DND-41 (cell line): ENCODE data around the gene PROM2.

ENCODE experiments used
- ATAC-seq: fragments of 200-7000 bp; cut with Tn5 transposase; 3 replicates; pipeline ENCODE4 v1.9.1; 2021; ENCODE audit warnings: low read depth; ENCODE audit not compliant: insufficient read depth
- DNase-seq: peaks from one replicate; pipeline ENCODE4 v3.0.0-alpha.2; 2020
- H2AFZ ChIP-seq: 2 replicates; pipeline ENCODE4 v1.6.0; 2012; ENCODE audit warnings: low read depth, low read length
- H3K27ac ChIP-seq: 2 replicates; pipeline ENCODE4 v1.5.1; 2012; ENCODE audit warnings: low read length, inconsistent platforms
- H3K27me3 ChIP-seq: fragments of 200-600 bp; sonication (generic); 2 replicates; pipeline ENCODE4 v1.6.0; 2012; ENCODE audit warnings: low read length, mild to moderate bottlenecking, inconsistent platforms; ENCODE audit not compliant: insufficient read depth, poor library complexity
- H3K36me3 ChIP-seq: 2 replicates; pipeline ENCODE4 v1.5.1; 2012; ENCODE audit warnings: low read length, inconsistent platforms; ENCODE audit not compliant: insufficient read depth
- H3K4me1 ChIP-seq: 2 replicates; pipeline ENCODE4 v1.5.1; 2012; ENCODE audit warnings: mild to moderate bottlenecking, low read length; ENCODE audit not compliant: insufficient read depth
- H3K4me2 ChIP-seq: 2 replicates; pipeline ENCODE4 v1.6.0; 2012; ENCODE audit warnings: mild to moderate bottlenecking, moderate library complexity, low read length, inconsistent platforms; ENCODE audit not compliant: insufficient read depth
- H3K4me3 ChIP-seq, 2 experiments: fragments of 200-600 bp in 1 of 2; shearing (Covaris generic) in 1 of 2; 2 replicates each; pipeline ENCODE4 v1.5.1; 2012 to 2016; ENCODE audit warnings: inconsistent platforms in 2 of 2, low read length in 2 of 2, mild to moderate bottlenecking in 2 of 2, low read depth in 1 of 2, moderate library complexity in 1 of 2
- H3K79me2 ChIP-seq: 2 replicates; pipeline ENCODE4 v1.6.0; 2012; ENCODE audit warnings: low read length, inconsistent platforms; ENCODE audit not compliant: insufficient read depth
- H3K9ac ChIP-seq: 2 replicates; pipeline ENCODE4 v1.6.0; 2012; ENCODE audit warnings: low read depth, mild to moderate bottlenecking, inconsistent platforms, low read length, moderate library complexity
- H3K9me3 ChIP-seq: 2 replicates; pipeline ENCODE4 v1.5.1; 2012; ENCODE audit warnings: low read length, moderate library complexity, mild to moderate bottlenecking, inconsistent platforms; ENCODE audit not compliant: insufficient read depth, severe bottlenecking
- H4K20me1 ChIP-seq: 2 replicates; pipeline ENCODE4 v1.6.0; 2012; ENCODE audit warnings: low read length; ENCODE audit not compliant: insufficient read depth
- EZH2 ChIP-seq: IDR thresholded peaks from 3 replicates; pipeline ENCODE4 v1.6.1; 2012; ENCODE audit warnings: borderline replicate concordance, low read depth, mild to moderate bottlenecking, moderate library complexity, low read length, inconsistent platforms; ENCODE audit not compliant: severe bottlenecking
- TF ChIP-seq, protein P1 (sequence below): IDR thresholded peaks from 2 replicates; pipeline ENCODE4 v1.5.1; 2012; ENCODE audit warnings: borderline replicate concordance, low read length, moderate library complexity, mild to moderate bottlenecking; ENCODE audit not compliant: poor library complexity, severe bottlenecking; ENCODE audit errors: extremely low read depth

Gene PROM2

GRCh38 chr2:95308426-95308990 lies 34.3 kb downstream of the PROM2 start:
- no peak for TF ChIP-seq EZH2
- H3K79me2 ChIP-seq = no peaks in the 10 kb centered on the region
- H4K20me1 ChIP-seq = peaks cover 3% of the 10 kb centered on the region; the same call in 1 of the 2 replicates
- H3K4me3 ChIP-seq = no peak overlapping the region
- H2AFZ ChIP-seq = no peak overlapping the region
- H3K9me3 ChIP-seq = no peaks in the 10 kb centered on the region
- ATAC-seq (no peak), DNase-seq (no peak)
- no peaks in the 10 kb centered on the region for H3K4me1 ChIP-seq
- H3K4me2 ChIP-seq = no peak overlapping the region
- H3K27ac ChIP-seq = no peak overlapping the region
- no peaks in the 10 kb centered on the region for H3K27me3 ChIP-seq
- no peak overlapping the region for H3K9ac ChIP-seq
- H3K36me3 ChIP-seq = no peaks in the 10 kb centered on the region

DNA sequence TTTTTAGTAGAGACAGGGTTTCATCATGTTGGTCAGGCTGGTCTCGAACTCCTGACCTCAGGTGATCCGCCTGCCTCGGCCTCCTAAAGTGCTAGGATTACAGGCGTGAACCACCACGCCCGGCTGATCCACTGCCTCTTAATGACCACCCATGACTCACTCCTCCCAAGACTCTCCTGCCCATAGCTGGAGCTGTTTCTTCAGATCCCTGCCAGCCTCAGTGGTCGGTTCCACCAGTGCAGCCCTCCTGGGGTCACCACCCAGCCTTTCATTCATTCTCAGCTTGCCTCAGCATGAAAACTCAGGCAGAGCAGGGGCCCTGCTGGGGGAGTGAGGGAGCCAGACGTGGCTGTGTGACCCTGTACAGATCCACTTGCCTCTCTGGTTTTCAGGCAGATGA lies 35.4 kb downstream of the PROM2 start:
- H3K4me1 ChIP-seq = peaks cover 3% of the 10 kb centered on the region
- no peak overlapping the region for H2AFZ ChIP-seq
- H3K36me3 ChIP-seq = no peaks in the 10 kb centered on the region
- H3K9me3 ChIP-seq = no peaks in the 10 kb centered on the region
- TF ChIP-seq, protein P1, sequence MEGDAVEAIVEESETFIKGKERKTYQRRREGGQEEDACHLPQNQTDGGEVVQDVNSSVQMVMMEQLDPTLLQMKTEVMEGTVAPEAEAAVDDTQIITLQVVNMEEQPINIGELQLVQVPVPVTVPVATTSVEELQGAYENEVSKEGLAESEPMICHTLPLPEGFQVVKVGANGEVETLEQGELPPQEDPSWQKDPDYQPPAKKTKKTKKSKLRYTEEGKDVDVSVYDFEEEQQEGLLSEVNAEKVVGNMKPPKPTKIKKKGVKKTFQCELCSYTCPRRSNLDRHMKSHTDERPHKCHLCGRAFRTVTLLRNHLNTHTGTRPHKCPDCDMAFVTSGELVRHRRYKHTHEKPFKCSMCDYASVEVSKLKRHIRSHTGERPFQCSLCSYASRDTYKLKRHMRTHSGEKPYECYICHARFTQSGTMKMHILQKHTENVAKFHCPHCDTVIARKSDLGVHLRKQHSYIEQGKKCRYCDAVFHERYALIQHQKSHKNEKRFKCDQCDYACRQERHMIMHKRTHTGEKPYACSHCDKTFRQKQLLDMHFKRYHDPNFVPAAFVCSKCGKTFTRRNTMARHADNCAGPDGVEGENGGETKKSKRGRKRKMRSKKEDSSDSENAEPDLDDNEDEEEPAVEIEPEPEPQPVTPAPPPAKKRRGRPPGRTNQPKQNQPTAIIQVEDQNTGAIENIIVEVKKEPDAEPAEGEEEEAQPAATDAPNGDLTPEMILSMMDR = no peak
- TF ChIP-seq EZH2 = no peak
- H3K9ac ChIP-seq = no peak overlapping the region
- H3K4me3 ChIP-seq = no peak overlapping the region
- H3K27me3 ChIP-seq = no peaks in the 10 kb centered on the region
- peaks cover 3% of the 10 kb centered on the region; the same call in 1 of the 2 replicates for H4K20me1 ChIP-seq
- DNase-seq (no peak), ATAC-seq (no peak)
- no peak overlapping the region for H3K27ac ChIP-seq
- no peak overlapping the region for H3K4me2 ChIP-seq
- H3K79me2 ChIP-seq = no peaks in the 10 kb centered on the region

DNA sequence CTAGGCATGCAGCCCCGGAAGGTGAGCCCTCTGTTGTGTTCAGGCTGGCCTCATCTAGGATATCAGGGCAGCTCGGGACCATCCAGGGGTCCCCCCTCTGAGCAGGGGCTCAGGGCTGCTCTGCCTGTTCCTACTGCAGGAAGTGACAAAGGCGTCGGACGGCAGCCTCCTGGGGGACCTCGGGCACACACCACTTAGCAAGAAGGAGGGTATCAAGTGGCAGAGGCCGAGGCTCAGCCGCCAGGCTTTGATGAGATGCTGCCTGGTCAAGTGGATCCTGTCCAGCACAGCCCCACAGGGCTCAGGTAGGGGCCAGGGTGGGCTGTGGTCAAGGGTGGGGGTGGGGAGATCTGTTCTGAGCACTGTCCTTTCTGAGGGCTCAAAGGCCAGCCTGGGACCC lies 36.0 kb downstream of the PROM2 start:
- TF ChIP-seq EZH2 = no peak
- TF ChIP-seq, protein P1 = no peak
- H3K27ac ChIP-seq = no peak overlapping the region
- no peak overlapping the region for H3K4me2 ChIP-seq
- DNase-seq (no peak), ATAC-seq (no peak)
- H3K27me3 ChIP-seq = no peaks in the 10 kb centered on the region
- H3K9me3 ChIP-seq = no peaks in the 10 kb centered on the region
- no peak overlapping the region for H3K9ac ChIP-seq
- no peak overlapping the region for H3K4me3 ChIP-seq
- H3K36me3 ChIP-seq = no peaks in the 10 kb centered on the region
- no peak overlapping the region for H2AFZ ChIP-seq
- peaks cover 9% of the 10 kb centered on the region for H3K4me1 ChIP-seq
- peaks cover 3% of the 10 kb centered on the region; the same call in 1 of the 2 replicates for H4K20me1 ChIP-seq
- no peaks in the 10 kb centered on the region for H3K79me2 ChIP-seq

- TF ChIP-seq, protein P1 = no peak
- DNase-seq = no peak
- no peaks in the 10 kb centered on the region for H3K9me3 ChIP-seq
Observed at GRCh38 chr2:95310651-95311050, 36.4 kb downstream of the PROM2 start.

More at GRCh38 chr2:95310651-95311050, 36.4 kb downstream of the PROM2 start:
- Histone ChIP-seq H3K4me1 (peaks cover 13% of the 10 kb centered on the region), H3K79me2 (no peaks in the 10 kb centered on the region), H4K20me1 (peaks cover 3% of the 10 kb centered on the region; the same call in 1 of the 2 replicates), H3K4me2 (no peak overlapping the region), H3K27me3 (no peaks in the 10 kb centered on the region), H2AFZ (no peak overlapping the region), H3K36me3 (no peaks in the 10 kb centered on the region), H3K9ac (no peak overlapping the region), H3K4me3 (no peak overlapping the region), H3K27ac (no peak overlapping the region)
- no peak for ATAC-seq
